GM19328 (cell line): ENCODE results near the gene PKD1L1.

ENCODE experiments used
- ATAC-seq: cut with Tn5 transposase; IDR thresholded peaks from one replicate; pipeline ENCODE4 v1.9.1; 2021; ENCODE audit warnings: mild to moderate bottlenecking, moderate library complexity; ENCODE audit not compliant: unreplicated experiment

PKD1L1 gene

GRCh38 chr7:47907981-47908616 is 40.2 kb downstream of the PKD1L1 start:
- no peak for ATAC-seq

DNA sequence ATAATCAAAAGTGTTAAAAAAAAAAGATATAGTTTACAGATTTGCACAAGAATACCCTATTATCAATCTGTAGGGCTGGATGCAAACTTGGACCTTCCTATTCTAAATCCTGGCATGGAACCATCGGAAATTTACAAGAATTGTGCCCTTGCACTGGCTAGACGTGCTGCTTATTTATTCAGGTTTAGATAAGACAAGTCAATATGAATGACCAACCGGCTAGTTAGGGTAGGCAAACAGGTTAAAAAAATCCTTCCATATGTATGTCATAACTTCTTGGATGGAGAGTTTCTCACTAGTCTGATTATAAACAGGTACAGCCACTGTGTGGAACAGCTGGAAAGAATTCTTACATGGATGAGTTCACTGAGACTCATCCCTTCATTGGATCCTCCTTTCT is 41.4 kb downstream of the PKD1L1 start:
- ATAC-seq, result no peak

DNA sequence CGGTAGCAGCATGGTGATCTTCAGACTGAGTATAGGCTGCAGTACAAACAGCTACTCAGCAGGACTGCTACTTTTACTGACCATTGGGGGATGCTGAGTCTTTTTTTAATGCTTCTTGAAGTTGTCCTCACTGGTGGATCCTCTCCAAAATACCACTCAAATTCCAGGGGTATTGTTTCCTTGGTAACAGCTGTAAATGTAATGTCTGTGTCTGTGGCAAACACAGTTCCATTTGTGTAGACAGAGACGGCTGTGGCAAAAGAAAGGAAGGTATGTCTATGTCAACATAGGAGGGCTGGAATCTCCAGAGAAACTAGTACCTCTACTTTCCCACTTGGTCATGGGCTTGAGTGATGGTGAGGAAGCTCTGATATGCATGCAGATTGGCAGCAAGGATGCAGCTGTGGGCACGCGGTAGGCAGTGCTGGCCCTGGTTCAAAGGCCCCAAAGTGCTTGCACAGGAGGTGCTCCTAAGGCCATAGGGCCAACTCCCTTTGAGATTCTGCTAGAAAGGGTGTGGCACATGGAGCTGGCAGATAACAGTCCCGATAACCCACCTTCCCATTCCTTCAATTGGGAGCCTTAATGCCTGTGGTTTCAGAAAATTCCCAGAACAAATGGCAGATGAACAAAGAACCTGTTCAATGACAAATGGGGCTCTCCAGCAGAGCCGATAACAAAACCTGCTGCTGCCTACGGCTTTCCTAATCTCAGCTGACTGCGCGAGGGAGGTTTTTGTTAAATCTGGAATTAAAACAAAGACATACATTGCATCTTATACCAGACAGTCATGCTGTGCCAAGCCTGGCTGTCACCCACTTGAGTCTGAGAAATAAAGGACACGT is 43.0 kb downstream of the PKD1L1 start:
- no peak for ATAC-seq

DNA sequence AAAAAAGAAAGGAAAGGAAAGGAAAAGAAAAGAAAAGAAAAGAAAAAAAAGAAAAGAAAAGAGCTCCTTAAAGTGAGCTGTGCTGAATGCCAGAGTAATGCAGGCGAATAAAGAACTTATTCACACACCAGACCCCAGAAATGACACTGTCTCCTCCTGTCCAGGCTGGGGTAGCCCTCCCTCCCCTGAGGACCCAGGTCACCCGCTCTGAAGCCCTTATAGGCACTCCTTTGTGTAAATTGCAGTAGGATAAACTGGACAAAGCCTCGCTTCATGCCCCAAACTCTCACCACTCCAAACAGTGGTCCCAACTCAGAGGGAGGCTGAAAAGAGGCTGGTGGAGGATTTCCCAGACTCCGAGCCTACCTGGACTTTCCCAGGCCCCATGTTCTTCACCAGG is 46.3 kb downstream of the PKD1L1 start:
- ATAC-seq, result no peak

GRCh38 chr7:47901542-47901941 is 46.7 kb downstream of the PKD1L1 start:
- no peak for ATAC-seq

DNA sequence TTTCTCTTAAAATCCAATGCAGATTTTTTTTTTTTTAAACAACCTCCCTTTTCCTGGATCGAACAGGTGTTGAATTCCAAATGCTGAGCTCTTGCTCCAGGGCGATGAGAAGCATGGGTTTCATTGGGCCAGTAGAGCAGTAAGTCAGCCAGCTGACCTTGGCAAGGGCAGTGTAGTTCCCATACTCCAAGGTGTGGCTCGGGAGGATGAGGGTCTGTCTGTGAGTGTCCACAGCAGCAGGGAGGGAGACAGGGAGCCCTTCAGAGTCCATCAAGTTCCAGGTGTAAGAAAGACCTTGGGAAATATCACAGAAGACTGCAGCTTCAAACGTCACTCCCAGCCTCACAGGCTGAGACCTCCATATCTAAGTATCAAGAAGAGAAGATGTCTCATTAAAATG is 50.4 kb downstream of the PKD1L1 start:
- ATAC-seq, result no peak

DNA sequence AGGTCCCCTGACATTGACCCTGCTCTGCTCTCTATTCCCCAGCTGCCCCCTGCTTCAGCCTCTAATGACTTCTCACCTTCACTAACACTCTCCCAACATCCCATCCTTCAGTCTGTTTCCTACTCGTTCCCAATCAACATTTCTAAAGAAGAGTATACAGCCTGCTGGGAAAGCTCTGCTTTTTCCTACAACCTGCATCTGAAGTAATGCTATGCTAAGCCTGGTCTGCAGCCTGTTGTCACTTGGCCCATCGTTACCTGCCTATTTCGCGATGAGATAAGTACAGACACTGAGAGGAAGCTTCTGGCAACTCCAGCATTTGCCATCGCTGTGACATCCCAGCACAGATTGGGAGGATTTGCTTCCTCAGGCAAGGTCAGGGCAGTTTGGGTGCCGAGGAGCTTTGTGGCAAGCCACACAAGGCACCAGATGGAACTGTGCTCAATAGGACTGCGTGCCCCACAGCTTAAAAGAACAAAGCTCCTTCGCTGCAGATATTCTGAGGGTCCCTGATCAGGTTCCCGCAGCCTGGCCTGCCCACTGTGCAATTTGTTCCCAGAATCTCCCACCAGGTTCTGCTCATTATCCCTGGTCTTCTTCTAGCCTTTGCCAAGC is 51.4 kb downstream of the PKD1L1 start:
- ATAC-seq, result no peak

DNA sequence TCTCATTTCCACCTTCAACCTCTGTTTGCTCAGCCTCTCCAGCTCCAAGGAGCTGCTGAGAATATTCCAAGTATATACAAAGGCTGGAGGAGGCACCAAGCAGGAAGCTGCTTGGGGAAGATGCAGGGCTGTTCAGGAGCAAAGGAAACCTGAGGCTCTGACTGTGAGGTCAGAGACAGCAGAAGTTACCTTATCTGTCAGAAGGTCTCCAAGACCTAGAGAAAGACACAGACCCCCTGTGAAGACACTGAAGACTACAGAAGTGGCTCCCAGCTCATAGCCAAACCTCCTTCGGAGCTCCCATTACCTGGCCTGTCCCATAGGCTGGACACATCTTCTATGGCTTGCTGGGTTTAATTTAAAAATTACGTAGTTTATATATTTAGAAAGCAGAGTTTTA is 53.2 kb downstream of the PKD1L1 start:
- ATAC-seq, result no peak

- ATAC-seq, result no peak
Measured at GRCh38 chr7:47893721-47894365, 54.4 kb downstream of the PKD1L1 start.

- no peak for ATAC-seq
Measured at GRCh38 chr7:47893238-47893637, 55.0 kb downstream of the PKD1L1 start.

DNA sequence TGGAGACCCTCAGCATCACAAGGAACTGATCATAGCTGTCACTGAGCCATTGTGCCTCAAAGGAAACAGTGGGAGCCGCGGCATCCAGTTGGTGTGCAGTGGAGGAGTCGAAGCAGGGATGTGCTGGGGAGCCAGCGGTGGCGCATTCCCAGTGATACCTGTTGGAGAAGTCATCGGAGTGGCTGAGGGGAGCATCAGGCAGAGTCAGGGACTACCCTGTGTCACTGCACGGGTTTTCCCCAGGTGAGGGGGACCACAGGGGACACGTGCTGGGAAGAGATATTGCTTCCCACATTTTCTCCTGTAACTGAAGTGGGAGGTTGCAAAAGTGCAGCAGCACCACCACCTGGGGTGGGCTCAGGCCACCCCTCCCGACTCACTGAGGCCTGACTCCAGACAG is 57.7 kb downstream of the PKD1L1 start:
- no peak for ATAC-seq

- ATAC-seq, result no peak
Measured at GRCh38 chr7:47890125-47890524, 58.1 kb downstream of the PKD1L1 start.

DNA sequence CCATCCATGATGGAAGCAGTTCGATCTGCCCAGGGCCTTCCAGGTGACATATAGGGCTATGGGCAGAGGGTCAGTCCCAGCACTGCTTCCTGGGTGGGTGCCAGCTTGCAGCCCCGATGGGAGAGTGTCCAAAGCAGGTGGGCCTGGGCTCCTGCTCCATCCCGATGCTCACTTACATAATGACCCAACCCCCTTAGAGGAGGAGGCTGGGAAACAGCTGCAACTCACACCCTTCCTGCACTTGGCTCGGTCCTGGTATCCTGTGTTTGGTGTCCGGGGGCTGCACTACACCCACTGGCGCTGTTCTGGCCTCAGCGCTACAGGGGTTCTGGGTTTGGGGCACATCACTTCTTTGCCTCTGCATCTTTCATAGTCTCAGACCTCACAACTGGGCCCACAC is 58.5 kb downstream of the PKD1L1 start:
- ATAC-seq, result no peak

- ATAC-seq, result no peak
Measured at GRCh38 chr7:47888371-47889265, 59.6 kb downstream of the PKD1L1 start.

DNA sequence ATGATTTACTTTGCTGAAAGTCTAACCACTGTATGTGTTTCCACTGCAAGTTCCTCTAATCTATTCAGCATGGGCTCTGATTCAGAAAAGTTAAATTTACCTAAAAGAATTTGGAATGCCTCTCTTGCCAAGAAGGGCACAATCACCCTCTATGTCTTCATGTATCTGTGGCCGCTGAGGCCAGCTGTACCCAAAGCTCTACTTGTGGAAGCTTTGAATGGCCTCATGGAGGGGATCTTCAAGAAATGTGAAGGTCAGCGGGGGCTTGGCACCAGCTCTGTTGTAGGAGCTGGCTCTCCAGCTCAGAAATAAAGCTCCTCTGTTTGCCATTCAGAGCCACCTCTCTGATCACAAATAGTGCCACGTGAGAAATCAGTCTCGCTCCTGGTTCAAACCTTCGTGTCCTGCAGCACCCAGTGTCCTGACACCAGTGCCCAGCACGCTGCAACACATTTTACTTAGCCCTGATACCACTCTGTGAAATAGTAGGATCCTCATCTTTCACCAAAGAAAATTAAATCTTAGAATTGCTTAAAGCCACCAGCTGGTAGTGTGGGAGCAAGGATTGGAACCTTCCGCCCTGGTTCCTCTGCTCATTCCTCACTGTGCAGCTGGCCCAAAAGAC is 61.1 kb downstream of the PKD1L1 start:
- ATAC-seq, result no peak

DNA sequence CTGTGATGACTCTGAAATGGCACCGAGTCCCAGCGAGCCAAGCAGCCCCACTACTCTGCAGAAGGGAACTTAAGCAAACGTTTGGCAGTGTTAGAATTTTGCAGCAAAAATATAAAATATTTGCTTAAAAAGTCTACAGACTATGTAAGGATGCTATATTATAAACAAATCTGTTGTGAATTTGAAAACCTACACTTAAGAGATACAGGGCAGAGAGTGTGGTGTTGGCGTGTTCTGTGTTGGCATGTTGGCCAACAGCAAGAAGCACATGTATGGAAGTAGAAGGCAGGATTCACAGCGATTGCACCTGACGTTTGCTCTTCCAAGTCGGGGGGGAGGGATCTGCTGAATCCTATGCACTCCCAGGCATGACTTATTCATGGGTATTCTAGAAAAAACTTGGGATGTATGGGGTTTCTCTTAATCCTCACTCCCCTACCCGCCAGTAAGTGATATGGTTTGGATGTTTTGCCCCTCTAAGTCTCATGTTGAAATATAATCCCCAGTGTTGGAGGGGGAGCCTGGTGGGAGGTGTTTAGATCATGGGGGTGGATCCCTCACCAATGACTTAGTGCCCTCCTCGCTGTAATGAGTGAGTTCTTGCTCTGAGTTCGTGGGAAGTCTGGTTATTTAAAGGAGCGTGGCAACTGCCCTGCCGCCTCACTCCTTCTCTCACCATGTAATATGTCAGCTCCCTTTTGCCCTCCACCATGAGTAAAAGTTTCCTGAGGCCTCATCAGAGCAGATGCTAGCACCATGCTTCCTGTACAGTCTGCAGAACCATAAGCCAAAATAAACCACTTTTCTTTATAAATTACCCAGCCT is 62.1 kb downstream of the PKD1L1 start:
- ATAC-seq, result no peak

GRCh38 chr7:47885309-47885986 is 62.8 kb downstream of the PKD1L1 start:
- no peak for ATAC-seq

GRCh38 chr7:47884675-47885074 is 63.6 kb downstream of the PKD1L1 start:
- no peak for ATAC-seq

DNA sequence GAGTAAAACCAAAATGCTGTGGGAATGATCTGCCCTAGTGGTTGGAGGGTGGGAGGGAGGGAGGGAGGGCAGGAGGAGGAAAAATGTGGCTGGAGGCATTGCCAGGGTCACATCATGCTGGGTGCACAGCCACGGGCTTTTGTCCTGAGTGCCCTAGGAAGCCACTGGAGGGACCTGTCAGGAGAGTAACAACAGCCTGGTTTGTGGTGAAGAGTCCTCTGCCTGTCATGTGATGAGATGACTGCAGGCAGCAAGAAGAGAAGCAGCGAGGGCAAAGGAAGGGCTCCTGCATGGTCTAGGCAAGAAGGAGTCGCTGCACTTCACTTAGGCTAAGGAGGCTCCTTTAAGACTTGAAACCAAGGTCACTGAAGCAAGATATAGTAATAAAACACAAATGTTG is 65.6 kb downstream of the PKD1L1 start:
- no peak for ATAC-seq
